GM18951 (cell line): Measurements from ENCODE around the gene GLT1D1.
"Not testable (repeated sequence)": the region's sequence is repeated elsewhere in the genome, so short reads cannot be mapped to it uniquely, and the experiment has no call there.

Source experiments
- POLR2A ChIP-seq: IDR thresholded peaks from 4 replicates; pipeline ENCODE4 v1.6.1; 2011; ENCODE audit warnings: mild to moderate bottlenecking; ENCODE audit not compliant: insufficient read length, insufficient read depth; ENCODE audit errors: extremely low read depth
- in situ Hi-C: fragments of 300-500 bp; cut with MboI; formaldehyde crosslinking; loops from one replicate; pipeline ENCODE4 v1.12.0; 2022; ENCODE audit warnings: low sequenced_read_pairs, mixed read lengths, inconsistent platforms; ENCODE audit not compliant: unreplicated experiment

The GLT1D1 gene

GRCh38 chr12:128827724-128828123 lies 25.6 kb upstream of the GLT1D1 start:
- no peak for TF ChIP-seq POLR2A
- in situ Hi-C loops: no loop called here

DNA sequence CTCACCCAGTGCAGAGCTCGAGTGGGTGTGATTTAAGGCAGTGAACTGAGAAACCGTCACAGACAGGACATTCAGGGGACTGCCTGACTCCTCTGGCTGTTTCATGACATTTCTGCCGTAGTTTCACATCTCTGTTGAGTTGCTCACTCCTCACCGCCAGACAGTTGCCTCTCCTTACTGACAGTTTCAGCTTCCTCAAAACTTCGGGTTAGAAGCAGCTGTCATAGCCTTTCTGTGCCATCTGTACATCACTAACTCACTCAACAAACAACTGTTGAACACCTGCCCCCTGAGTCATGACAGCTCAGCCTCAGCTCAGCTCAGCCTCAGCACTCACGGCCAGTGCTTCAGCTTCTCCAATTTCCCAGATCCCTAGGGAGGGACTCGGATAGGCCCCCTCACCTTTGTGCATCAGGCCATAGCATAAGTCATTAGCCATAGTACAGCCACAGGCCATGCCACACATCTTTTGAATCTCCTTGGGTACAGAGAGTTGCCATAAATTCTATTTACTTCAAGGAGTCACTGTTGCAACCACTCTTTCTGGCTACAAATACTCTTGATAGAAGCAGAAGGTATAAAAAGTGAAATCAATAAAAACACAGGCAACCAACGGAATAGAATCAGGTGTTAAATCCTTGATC lies 23.3 kb upstream of the GLT1D1 start:
- in situ Hi-C loops: no loop called here
- no peak for TF ChIP-seq POLR2A

GRCh38 chr12:128830505-128830893 lies 22.8 kb upstream of the GLT1D1 start:
- TF ChIP-seq POLR2A: no peak

GRCh38 chr12:128833418-128833817 lies 19.9 kb upstream of the GLT1D1 start:
- TF ChIP-seq POLR2A: no peak
- in situ Hi-C loops: no loop called here

More at GRCh38 chr12:128830505-128830893, 22.8 kb upstream of the GLT1D1 start:
- in situ Hi-C loops: no loop called here

- in situ Hi-C loops: not testable (repeated sequence)
Measured at GRCh38 chr12:128839885-128840284, 13.4 kb upstream of the GLT1D1 start.

DNA sequence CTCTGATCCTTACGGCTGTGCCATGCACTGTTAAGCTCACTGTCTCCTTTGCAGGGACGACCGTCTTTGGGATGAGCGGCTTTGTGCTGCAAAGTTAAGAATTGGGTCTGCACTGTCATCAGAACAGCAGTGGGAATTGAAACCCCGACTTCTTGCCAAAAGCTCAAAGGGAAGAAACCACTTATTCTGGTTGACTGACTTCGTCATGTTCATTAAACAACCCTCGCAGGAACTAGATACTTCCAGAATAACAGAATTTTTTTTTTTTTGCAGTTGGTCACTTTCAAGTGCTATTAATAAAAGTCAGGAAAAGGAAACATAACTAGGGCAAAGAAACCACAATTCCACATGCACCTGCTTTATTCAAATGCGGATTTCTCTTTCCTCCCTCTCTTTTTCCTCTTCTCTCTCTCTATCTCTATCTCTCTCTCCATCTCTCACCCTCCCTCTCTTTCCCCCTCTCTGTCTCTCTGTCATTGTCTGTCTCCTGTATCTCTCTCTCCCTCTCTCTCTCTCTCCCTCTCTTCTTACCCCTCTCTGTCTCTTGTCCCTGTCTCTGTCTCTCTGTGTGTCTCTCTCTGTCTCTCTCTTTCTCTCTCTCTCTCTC lies 12.3 kb upstream of the GLT1D1 start:
- TF ChIP-seq POLR2A: no peak
- in situ Hi-C loops: no loop called here

- in situ Hi-C loops: no loop called here
- no peak for TF ChIP-seq POLR2A
Measured at GRCh38 chr12:128842579-128842978, 10.7 kb upstream of the GLT1D1 start.

DNA sequence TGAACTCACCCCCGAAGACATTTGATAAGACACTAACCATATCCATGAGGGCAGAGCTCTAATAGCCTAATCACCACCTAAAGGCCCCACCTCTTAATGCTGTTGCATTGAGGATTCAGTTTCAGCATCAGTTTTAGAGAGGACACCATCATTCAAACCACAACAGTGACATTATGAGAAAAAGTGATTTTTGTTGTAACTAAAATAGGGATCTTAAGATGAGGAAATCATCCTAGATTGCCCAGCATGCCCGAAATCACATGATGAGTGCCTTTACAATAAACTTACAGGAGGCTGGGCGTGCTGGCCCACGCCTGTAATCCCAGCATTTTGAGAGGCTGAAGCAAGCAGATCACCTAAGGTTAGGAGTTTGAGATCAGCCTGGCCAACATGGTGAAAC lies 9.7 kb upstream of the GLT1D1 start:
- in situ Hi-C loops: no loop called here
- TF ChIP-seq POLR2A: no peak

GRCh38 chr12:128844031-128844635 lies 9.1 kb upstream of the GLT1D1 start:
- in situ Hi-C loops: no loop called here
- TF ChIP-seq POLR2A: no peak

GRCh38 chr12:128846671-128847070 lies 6.6 kb upstream of the GLT1D1 start:
- in situ Hi-C loops: not testable (repeated sequence)

GRCh38 chr12:128848371-128848770 lies 4.9 kb upstream of the GLT1D1 start:
- in situ Hi-C loops: no loop called here
- TF ChIP-seq POLR2A: no peak

DNA sequence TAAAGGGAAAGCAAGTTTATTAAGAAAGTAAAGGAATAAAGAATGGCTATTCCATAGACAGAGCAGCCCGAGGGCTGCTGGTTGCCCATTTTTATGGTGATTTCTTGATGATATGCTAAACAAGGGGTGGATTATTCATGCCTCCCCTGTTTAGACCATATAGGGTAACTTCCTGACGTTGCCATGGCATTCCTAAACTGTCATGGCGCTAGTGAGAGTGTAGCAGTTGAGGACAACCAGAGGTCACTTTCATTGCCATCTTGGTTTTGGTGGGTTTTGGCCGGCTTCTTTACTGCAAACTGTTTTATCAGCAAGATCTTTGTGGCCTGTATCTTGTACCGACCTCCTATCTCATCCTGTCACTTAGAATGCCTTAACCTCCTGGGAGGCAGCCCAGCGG lies 3.5 kb upstream of the GLT1D1 start:
- in situ Hi-C loops: not testable (repeated sequence)

DNA sequence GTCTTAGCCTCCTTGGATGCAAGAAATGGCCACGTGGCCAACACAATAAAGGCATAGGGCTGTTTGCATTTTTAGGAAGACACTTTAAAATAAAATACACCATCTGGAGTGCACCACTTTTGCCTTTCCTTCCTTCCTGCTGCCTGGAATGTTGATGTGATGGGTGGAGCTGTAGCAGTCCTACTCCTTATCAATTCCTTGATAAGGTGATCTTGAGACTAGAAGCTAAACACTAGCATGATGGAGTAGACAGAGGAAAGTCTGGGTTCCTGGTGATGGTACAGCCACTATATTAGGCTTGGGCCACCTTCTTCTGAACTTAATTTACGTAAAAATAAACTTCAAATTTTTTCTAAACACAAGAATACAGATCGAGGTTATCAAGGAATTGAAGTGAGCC lies 2.9 kb upstream of the GLT1D1 start:
- TF ChIP-seq POLR2A: no peak
- in situ Hi-C loops: no loop called here

DNA sequence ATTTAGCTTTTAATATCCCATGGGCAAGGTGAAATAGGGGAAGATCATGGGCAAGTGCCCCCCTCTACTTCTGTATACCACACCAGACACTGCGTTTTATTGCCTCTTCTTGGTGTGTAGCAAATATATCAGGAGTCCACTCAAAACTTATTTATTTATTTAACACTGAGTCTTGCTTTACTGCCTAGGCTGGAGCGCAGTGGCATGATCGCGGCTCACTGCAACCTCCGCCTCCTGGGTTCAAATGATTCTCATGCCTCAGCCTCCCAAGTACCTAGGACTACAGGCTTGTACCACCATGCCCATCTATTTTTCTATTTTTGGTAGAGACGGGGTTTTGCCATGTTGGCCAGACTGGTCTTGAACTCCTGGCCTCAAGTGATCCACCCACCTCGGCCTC lies 1.8 kb upstream of the GLT1D1 start:
- in situ Hi-C loops: not testable (repeated sequence)
